Ovary (tissue), 3 donors: Measurements from ENCODE around the gene C2orf81.
"Not testable (repeated sequence)": the region's sequence is repeated elsewhere in the genome, so short reads cannot be mapped to it uniquely, and the experiment has no call there.

ENCODE experiments used
- POLR2A ChIP-seq: fragments of 450-650 bp; IDR thresholded peaks from one replicate; pipeline ENCODE4 v1.6.1; 2017; ENCODE audit warnings: antibody characterized with exemption, mild to moderate bottlenecking, moderate library complexity
- TF ChIP-seq, protein P1 (sequence below), 3 donors: fragments of 450-650 bp in 2 of 3; fragments of 200-600 bp in 1 of 3; IDR thresholded peaks; one replicate each; pipeline versions ENCODE4 v1.5.1 to v1.8.0; 2016 to 2022; ENCODE audit warnings: antibody characterized with exemption in 3 of 3, mild to moderate bottlenecking in 1 of 3
- donor health status: DM: no; HTN: no; CAD: no.

- TF ChIP-seq, protein P1, sequence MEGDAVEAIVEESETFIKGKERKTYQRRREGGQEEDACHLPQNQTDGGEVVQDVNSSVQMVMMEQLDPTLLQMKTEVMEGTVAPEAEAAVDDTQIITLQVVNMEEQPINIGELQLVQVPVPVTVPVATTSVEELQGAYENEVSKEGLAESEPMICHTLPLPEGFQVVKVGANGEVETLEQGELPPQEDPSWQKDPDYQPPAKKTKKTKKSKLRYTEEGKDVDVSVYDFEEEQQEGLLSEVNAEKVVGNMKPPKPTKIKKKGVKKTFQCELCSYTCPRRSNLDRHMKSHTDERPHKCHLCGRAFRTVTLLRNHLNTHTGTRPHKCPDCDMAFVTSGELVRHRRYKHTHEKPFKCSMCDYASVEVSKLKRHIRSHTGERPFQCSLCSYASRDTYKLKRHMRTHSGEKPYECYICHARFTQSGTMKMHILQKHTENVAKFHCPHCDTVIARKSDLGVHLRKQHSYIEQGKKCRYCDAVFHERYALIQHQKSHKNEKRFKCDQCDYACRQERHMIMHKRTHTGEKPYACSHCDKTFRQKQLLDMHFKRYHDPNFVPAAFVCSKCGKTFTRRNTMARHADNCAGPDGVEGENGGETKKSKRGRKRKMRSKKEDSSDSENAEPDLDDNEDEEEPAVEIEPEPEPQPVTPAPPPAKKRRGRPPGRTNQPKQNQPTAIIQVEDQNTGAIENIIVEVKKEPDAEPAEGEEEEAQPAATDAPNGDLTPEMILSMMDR (IDR thresholded peaks at IDR 0.05): not testable (repeated sequence)
- TF ChIP-seq POLR2A: not testable (repeated sequence)
Measured at GRCh38 chr2:74442483-74443297, 21.3 kb upstream of the C2orf81 start.
